Activated CD4-positive, CD25-positive, alpha-beta regulatory T cell (primary cell): ENCODE measurements around the gene MEIS2.

Experiments
- DNase-seq, 4 experiments: peaks; one replicate each; lab custom pipeline; 2025; lab: John Stamatoyannopoulos, UW

The MEIS2 gene

DNA sequence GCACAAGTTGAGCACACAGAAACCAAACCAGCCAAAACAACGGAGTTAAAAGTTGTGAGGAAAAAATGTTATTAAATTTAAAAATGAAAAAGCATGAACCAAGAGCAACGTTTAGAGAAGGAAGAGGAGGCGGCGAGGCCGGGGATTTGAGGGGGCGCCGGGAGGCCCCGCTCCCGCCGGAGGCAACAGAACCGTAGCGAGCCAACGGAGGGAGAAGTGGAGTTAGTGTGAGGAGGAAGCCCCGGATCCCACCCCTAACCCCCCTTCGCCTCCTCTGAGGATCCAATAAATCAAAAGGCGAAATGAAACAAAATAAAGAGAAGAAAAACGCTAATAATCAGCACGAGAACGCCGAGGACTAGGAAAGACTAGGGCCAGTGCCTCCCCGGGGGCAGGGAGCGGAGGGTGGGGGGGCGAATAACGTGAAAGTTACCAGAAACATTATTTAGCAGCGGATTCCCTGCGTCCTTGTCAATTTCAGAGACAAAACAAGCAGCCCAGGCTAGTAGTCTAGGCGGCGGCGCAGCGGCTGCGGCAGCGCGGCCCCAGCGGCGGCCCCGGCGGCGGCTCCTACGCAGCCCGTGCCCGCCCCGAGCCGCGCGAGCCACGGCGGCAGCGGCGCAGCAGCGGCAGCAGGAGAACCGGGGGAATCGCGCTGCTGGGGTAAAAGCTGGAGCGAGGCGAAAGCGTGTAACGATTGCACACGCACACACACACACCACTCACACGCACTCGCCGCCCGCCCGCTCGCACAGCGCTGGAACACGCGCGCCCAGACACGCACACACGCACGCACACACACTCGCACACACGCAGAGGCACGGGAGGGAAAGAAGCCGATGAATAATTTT, 1.7 kb downstream of the MEIS2 start:
- DNase-seq = no peak

- DNase-seq = no peak
Observed at GRCh38 chr15:37097144-37097919, 3.0 kb downstream of the MEIS2 start.

DNA sequence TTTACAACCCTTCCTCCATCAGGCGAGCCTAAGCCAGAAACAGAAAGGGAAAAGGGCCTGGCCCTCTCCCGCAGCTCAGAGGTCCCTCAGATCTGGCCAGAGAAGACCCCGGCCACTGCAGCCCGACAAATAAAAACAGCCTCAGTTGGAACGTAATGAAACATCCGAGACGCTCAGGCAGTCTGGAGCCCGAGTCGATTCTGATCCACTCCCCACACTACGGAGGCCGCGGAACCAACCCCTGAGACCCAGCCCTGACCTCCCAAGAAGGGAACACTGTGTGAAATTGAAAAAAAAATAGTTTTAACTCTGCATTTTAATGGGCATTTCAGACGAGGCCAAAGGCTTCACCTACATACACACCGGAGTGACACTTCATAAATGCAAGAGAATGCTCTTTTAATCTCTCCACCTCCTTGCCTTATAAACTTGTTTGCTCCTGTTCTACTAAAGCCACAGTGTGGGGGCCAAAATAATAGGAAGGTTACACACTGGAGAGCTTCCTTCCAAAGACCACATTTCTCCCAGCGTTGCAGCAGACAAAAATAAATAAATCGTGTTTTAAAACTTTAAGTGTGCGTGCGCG, 3.7 kb downstream of the MEIS2 start:
- DNase-seq = no peak

DNA sequence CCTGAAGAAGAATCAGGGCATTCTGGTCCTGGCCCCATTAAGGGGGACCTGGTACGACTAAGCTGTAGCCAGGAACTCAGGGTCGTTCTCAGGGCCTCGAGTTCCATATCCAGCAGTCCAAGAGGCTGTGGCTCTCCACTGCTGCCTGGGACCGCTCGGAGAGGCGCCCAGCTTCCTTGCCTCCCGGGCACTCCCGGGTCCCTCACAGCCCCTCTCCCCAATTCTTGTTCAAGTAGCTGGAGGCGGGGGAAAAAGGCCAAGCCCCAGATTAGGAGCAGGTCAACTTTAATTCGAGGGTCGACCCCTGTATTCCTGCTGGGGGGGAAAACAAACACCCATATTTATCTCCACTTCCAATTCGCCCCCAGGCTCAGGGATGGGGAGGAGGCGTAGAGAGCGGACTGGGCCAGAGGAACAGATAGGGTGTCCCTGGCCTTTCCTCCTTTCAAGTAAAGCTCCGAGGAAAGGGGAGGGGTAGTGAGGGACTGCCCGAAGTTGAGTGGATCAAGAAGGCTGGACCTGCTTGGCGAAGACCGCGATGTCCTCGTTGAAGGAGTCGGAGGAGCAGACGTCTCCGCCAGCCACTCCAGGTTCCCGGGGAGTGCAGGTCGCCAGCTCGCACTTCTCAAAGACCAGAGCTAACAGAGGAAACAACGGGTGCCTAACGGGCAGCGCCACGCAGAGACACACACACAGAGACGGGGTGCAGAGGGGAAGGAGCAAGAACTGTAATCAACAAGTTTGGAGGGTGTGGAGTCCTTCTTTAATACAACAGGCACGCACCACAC, 4.4 kb downstream of the MEIS2 start:
- no peak for DNase-seq

DNA sequence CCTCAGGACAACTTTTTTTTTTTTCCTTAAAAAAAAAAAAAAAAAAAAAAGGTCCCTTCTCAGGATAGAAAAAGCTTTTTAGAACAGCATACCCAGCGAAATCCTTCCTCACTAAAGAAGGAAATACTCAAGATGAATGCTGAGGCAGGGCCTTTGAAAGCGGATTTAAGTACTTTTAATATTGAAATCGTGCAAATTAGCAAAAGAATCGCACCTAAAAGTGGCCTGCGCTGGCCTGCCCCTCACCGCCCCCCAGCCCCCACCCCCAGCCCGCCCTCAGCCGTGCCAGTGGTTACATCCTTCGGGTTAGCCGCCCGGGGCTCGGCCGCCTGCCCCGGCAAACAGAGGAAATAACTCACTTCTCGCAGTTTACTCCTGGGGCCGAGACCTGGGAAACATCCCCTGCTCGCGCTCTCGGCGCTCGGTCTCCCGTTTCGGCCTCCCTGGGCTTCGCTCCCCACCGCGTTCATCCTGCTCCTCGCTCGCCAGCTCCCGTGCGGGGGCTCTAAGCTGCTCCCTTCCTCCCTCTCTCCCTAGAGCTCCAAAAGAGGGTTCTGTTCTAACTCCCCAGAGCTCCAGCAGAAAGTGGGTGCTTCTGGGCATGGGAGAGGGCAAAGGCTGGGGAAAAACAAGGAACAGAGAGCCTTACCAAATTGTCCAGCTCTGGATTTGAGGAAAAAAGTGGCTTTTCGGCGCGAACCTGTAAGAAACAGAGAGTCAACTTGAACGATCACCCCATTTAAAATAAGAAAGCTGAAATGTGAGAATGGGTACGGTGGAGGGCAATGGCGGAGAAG, 5.2 kb downstream of the MEIS2 start:
- DNase-seq = no peak

- DNase-seq = no peak
Observed at GRCh38 chr15:37094333-37094914, 5.9 kb downstream of the MEIS2 start.

DNA sequence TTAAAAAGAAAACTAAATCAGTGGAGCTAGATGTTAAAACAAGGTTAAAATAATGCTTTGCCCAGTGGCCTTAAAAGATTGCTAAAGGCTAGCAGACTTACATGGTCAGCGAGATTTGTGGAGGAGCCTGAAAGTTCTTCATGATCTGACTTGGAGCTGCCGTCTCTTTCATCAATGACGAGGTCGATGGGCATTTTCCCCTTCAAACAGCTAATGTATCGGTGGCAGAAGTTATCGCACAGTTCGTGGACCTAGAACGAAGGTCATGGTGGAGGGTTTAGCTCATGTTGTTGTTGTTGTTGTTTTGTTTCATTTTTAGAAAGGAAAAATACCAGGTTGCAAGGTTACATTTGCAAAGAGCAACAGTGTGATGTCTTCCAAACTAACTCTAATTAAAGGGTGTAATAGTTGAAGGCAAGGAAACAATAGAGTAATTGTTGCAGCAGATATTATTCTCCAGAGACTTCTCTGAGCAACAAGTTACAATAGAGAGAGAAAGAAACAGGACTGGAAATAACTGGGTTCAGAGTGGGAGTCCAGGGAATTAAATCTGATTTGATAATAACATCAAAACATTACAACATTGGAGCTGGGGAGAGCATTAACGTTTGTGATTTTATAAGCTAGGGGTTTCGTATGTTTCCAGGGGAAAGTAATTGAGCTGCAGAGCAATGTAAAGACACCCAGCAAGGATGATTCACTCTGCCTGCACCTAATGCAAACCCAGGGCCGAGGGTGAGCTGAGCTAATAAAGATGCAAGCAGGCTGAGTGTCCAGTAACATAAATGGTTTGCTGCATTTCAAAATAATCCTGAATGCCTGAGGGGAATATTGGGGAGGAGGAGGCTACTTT, 6.6 kb downstream of the MEIS2 start:
- no peak for DNase-seq

DNA sequence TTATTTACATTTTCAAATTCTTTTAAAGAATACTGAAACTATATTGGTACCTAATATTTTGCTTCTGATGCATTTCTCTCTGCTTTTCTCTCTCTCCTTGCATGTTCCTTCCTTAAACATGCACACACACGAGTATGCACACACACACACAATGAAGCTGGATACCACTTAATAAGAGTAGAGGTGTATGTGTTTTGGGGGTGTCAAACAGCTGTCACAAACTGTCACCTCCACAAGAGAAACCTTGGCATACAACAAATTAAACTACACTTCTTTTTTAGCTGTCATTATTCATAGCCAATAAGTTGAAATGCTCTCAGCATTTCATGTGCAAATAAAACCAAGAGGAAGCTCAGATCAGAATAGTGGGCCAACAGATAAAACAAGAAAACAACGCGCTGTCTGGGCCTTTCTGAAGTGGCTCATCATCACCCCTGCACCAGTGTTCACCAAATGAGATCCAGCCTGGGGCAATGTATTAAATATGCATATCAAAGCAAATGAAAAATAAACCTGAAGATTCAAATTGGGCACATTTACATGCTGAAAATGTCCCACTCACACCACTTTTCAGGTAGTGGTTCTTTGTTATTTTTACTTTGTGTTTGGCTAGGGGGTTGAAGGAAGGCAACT, 9.7 kb downstream of the MEIS2 start:
- DNase-seq = no peak

DNA sequence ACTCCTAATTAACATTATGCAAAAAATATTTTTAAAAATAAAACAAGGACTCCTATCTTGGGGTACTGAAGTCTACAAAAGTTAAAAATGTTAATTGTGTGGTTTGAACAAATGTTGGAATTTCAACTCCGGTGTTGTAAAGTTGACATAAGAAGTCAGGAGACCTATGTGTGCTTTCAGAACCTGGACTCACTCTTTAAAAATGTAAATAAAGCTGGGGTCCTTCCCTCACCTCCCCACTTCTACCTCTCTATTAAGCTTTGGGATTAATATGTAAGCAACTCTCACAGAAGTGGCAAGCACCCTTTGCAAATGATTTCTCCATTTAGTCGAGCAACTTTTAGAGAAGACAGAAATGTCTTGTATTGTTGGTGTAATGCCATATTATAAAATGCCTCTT, 11.9 kb downstream of the MEIS2 start:
- DNase-seq = no peak

GRCh38 chr15:37087131-37087588, 13.2 kb downstream of the MEIS2 start:
- DNase-seq = no peak

DNA sequence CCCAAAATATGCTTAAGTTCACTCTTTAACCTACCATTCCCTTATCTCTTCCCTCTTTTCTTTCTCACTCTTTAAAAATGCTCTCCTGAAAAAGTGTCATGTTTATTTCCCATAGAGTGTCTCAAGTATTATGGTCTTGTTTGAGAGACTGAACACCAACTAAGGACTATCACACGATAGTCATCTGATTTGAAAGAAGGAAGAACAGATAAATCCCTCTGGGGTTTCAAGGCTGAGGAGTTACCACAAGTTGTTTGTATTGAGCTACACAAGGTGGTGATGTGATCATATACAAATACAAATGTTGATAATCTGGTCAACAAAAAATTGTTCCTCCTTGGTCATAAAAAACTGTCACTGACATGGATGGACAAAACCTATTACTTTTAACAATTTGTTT, 13.8 kb downstream of the MEIS2 start:
- no peak for DNase-seq

- no peak for DNase-seq
Observed at GRCh38 chr15:37086120-37086519, 14.2 kb downstream of the MEIS2 start.

DNA sequence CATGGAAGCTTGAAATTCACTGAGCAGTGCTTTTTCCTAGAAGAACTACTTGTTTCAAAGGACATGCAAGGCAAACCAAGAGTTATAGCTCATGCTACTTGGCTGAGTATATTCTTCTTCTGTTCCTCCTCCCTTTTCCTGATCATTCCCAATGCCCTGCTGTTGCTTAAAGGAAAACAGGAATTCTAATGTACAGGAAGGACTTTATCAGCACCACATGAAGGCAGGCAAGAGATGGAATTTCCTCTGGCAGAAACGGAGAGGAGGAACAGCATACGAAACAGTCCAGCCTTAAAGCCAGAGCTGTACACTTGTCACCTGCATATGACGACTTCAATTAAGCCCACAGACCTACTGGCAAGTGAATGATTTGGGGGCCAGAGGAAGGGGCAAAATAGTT, 15.7 kb downstream of the MEIS2 start:
- no peak for DNase-seq

DNA sequence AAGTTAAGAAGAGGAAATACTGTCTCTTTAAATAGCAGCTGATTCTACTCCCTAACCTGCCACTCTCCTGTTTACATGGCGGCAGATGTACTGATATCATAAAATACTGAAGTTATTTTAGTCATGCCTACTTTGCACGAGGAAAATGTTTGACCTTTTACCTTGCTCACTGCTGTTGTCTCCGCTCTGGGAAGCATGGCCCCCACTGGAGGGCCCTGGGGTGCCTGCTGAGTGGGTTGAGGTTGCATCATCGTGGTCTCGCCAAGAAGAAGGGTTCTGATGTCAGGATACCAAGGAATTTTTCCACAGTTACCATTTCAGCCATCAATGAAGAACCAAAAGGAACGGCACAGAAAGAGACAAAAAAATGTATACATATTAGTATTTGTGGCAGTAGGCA, 16.7 kb downstream of the MEIS2 start:
- no peak for DNase-seq

GRCh38 chr15:37081983-37082382, 18.4 kb downstream of the MEIS2 start:
- DNase-seq = no peak

DNA sequence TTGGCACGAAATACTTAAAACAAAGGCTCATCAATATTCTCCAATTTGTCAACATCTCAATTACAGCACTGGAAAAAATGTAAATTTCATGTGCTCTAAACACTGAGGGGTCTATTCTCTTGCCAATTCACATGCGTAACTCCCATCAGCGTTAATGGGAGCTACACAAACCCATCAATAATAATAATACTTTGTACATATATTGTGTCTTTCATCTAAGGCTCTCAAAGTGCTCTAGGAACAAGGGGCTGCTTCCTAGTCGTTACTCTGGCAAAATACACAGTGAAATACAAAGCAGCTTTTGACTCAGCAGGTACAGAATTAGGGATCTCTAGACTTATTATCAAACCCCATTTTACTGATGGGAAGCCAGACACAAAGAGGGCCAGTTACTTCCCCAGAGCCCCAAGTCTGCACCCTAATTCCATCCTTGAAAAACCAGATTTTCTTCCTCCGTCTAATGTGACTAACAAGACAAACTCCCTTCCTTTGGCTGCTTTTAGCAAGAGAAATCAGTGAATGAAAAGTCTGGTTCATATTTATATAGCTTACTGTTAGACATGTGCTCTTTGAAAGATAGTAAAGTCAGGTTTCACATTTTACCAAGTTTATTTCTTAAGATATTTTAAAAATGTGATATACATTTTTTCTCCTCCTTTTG, 20.0 kb downstream of the MEIS2 start:
- no peak for DNase-seq

- DNase-seq = no peak
Observed at GRCh38 chr15:37079726-37080125, 20.6 kb downstream of the MEIS2 start.

- DNase-seq = no peak
Observed at GRCh38 chr15:37078566-37078965, 21.8 kb downstream of the MEIS2 start.
